Measurements from ENCODE around the gene CACNA1A. TPM values are rescaled to one million over a fixed set of nuclear protein-coding genes. Genes with fewer than 3 reads are reported as not detected.

Gene CACNA1A
- total and polyA plus RNA-seq, 3 donors from 2014 or later, result 9.7 to 22.5 (median 21.8) TPM

- Histone ChIP-seq H3K4me3 (no peak overlapping the region), H3K9me3 (no peaks in the 10 kb centered on the region), H3K4me1 (no peaks in the 10 kb centered on the region), H3K36me3 (ENCODE audit: low read depth, missing control alignments) (no peaks in the 10 kb centered on the region), H3K27me3 (no peaks in the 10 kb centered on the region), H3K27ac (no peak overlapping the region)
- TF ChIP-seq POLR2A (IDR thresholded peaks at IDR 0.05), result no peak
- TF ChIP-seq CTCF (IDR thresholded peaks at IDR 0.05), result no peak
- intact Hi-C loops (cut with DNase I; ENCODE audit: low total_unique reads), result no loop called here
- DNase-seq, result no peak
Observed at GRCh38 chr19:13376537-13376936, 129.7 kb downstream of the CACNA1A start.

- Histone ChIP-seq H3K27ac (no peak overlapping the region), H3K4me1 (no peaks in the 10 kb centered on the region), H3K4me3 (no peak overlapping the region), H3K27me3 (no peaks in the 10 kb centered on the region), H3K36me3 (ENCODE audit: low read depth, missing control alignments) (no peaks in the 10 kb centered on the region), H3K9me3 (no peaks in the 10 kb centered on the region)
- no peak for DNase-seq
- intact Hi-C loops (cut with DNase I; ENCODE audit: low total_unique reads), result no loop called here
- no peak for TF ChIP-seq CTCF (IDR thresholded peaks at IDR 0.05)
- no peak for TF ChIP-seq POLR2A (IDR thresholded peaks at IDR 0.05)
- 72 to 80% methylated on average over 3 of the region's 3 CpGs for WGBS, 2 donors
Observed at GRCh38 chr19:13373599-13373998, 132.7 kb downstream of the CACNA1A start.

- no peak overlapping the region for H3K4me3 ChIP-seq
- no peaks in the 10 kb centered on the region for H3K36me3 ChIP-seq (ENCODE audit: low read depth, missing control alignments)
- intact Hi-C loops (cut with DNase I; ENCODE audit: low total_unique reads), result no loop called here
- no peak for DNase-seq
- no peaks in the 10 kb centered on the region for H3K27me3 ChIP-seq
- TF ChIP-seq POLR2A (IDR thresholded peaks at IDR 0.05) (no peak), CTCF (IDR thresholded peaks at IDR 0.05) (no peak)
- no peak overlapping the region for H3K27ac ChIP-seq
- no peaks in the 10 kb centered on the region for H3K4me1 ChIP-seq
- H3K9me3 ChIP-seq, result no peaks in the 10 kb centered on the region
- 89 to 95% methylated on average over 5 of the region's 5 CpGs for WGBS, 2 donors
Observed at GRCh38 chr19:13370948-13371347, 135.3 kb downstream of the CACNA1A start.

GRCh38 chr19:13366529-13367143 lies 139.6 kb downstream of the CACNA1A start:
- 83 to 89% methylated on average over 13 of the region's 13 CpGs for WGBS, 2 donors

More at GRCh38 chr19:13366529-13367143, 139.6 kb downstream of the CACNA1A start:
- intact Hi-C loops (cut with DNase I; ENCODE audit: low total_unique reads), result no loop called here
- no peaks in the 10 kb centered on the region for H3K9me3 ChIP-seq
- no peak for DNase-seq
- H3K27me3 ChIP-seq, result no peaks in the 10 kb centered on the region
- no peak overlapping the region for H3K4me3 ChIP-seq
- TF ChIP-seq POLR2A (IDR thresholded peaks at IDR 0.05) (no peak), CTCF (IDR thresholded peaks at IDR 0.05) (no peak)
- no peak overlapping the region for H3K27ac ChIP-seq
- no peaks in the 10 kb centered on the region for H3K4me1 ChIP-seq
- no peaks in the 10 kb centered on the region for H3K36me3 ChIP-seq (ENCODE audit: low read depth, missing control alignments)
